GM12878 (cell line): ENCODE results near the gene PLEKHA7. TPM values are rescaled to one million over a fixed set of nuclear protein-coding genes. Genes with fewer than 3 reads are reported as not detected.

Experiments
- ATAC-seq: fragments of 200-7000 bp; cut with Tn5 transposase; 3 replicates; pipeline ENCODE4 v1.9.1; 2020; ENCODE audit warnings: mild to moderate bottlenecking, moderate library complexity
- BruUV-seq: library from RNA; stranded (reverse); fragments of 400-500 nt; replicated peaks from 2 replicates; lab custom pipeline; 2021; lab: Mats Ljungman, UMichigan
- CTCF ChIA-PET: fragments of 300-600 bp; sonication (Branson Sonifier 250); formaldehyde crosslinking; extraction: SDS; loops from one replicate; lab custom pipeline; 2021; ENCODE audit warnings: inconsistent platforms; lab: Yijun Ruan, JAX
- POLR2A ChIA-PET: fragments of 350-600 bp; formaldehyde crosslinking; extraction: SDS; loops from one replicate; lab custom pipeline; 2021; ENCODE audit warnings: inconsistent platforms; lab: Charles Lee
- RAD21 ChIA-PET: fragments of 300-600 bp; sonication (Branson Sonifier 250); formaldehyde crosslinking; loops from one replicate; lab custom pipeline; 2023; ENCODE audit warnings: antibody characterized with exemption; ENCODE audit not compliant: unreplicated experiment; lab: Charles Lee
- SMC1A ChIA-PET: fragments of 300-600 bp; sonication (Branson Sonifier 250); formaldehyde crosslinking; loops from one replicate; lab custom pipeline; 2023; ENCODE audit not compliant: unreplicated experiment, uncharacterized antibody; lab: Charles Lee
- DNase-seq: peaks from one replicate; pipeline ENCODE4 v3.0.0-alpha.2; 2011; ENCODE audit warnings: low read depth, low spot score
- FAIRE-seq: peaks from 3 replicates; lab custom pipeline; 2011; peaks lifted over from hg19 to GRCh38; lab: Jason Lieb, UNC
- H2AFZ ChIP-seq: 2 replicates; pipeline ENCODE4 v1.6.0; 2011; ENCODE audit warnings: low read depth, low read length, control low read depth; ENCODE audit not compliant: control insufficient read depth
- H3K27ac ChIP-seq: 2 replicates; pipeline ENCODE4 v1.5.1; 2011; ENCODE audit warnings: control low read depth; ENCODE audit not compliant: control insufficient read depth, insufficient read depth
- H3K27me3 ChIP-seq, 2 experiments: replicated peaks in 1 of 2; 2 replicates each; pipeline versions ENCODE4 v1.6.0 to v1.6.1; 2011; ENCODE audit warnings: low read length in 1 of 2; ENCODE audit not compliant: control insufficient read depth in 2 of 2, insufficient read depth in 2 of 2
- H3K36me3 ChIP-seq, 2 experiments: 2 replicates each; pipeline ENCODE4 v1.5.1; 2011; ENCODE audit warnings: low read length in 1 of 2; ENCODE audit not compliant: control insufficient read depth in 2 of 2, insufficient read depth in 2 of 2
- H3K4me1 ChIP-seq: 2 replicates; pipeline ENCODE4 v1.6.1; 2011; ENCODE audit warnings: mild to moderate bottlenecking, low read length, moderate library complexity, mixed read lengths; ENCODE audit not compliant: control insufficient read depth, insufficient read depth
- H3K4me2 ChIP-seq: 2 replicates; pipeline ENCODE4 v1.6.0; 2011; ENCODE audit warnings: control low read depth; ENCODE audit not compliant: control insufficient read depth, insufficient read depth
- H3K4me3 ChIP-seq: fragments of 200-600 bp; sonication (generic); 2 replicates; pipeline ENCODE4 v1.5.1; 2016
- H3K79me2 ChIP-seq: 2 replicates; pipeline ENCODE4 v1.6.0; 2011; ENCODE audit warnings: low read length; ENCODE audit not compliant: control insufficient read depth, insufficient read depth
- H3K9ac ChIP-seq: 2 replicates; pipeline ENCODE4 v1.8.0; 2011; ENCODE audit warnings: low read length, control low read depth, mixed read lengths; ENCODE audit not compliant: control insufficient read depth, insufficient read depth
- H3K9me3 ChIP-seq: replicated peaks from 3 replicates; pipeline ENCODE4 v1.5.1; 2011; ENCODE audit warnings: mild to moderate bottlenecking, low read length; ENCODE audit not compliant: control insufficient read depth, insufficient read depth
- H4K20me1 ChIP-seq: 2 replicates; pipeline ENCODE4 v1.6.0; 2011; ENCODE audit not compliant: control insufficient read depth, insufficient read depth
- BCL11A ChIP-seq: IDR thresholded peaks from 2 replicates; pipeline ENCODE4 v1.6.1; 2011; ENCODE audit warnings: low read depth, low read length
- CEBPB ChIP-seq, 2 experiments: fragments of 150-350 bp in 1 of 2; IDR thresholded peaks; 2 replicates each; pipeline ENCODE4 v1.6.1; 2012 to 2014; ENCODE audit warnings: low read depth in 2 of 2, low read length in 2 of 2, borderline replicate concordance in 1 of 2, inconsistent platforms in 1 of 2
- EED ChIP-seq: sonication (generic); IDR thresholded peaks from 2 replicates; pipeline ENCODE4 v1.6.1; 2016; ENCODE audit warnings: antibody characterized with exemption, low read depth
- MEF2A ChIP-seq: IDR thresholded peaks from 2 replicates; pipeline ENCODE4 v1.6.1; 2011; ENCODE audit warnings: low read depth, mild to moderate bottlenecking, low read length, moderate library complexity; ENCODE audit not compliant: insufficient read depth
- MYC ChIP-seq: IDR thresholded peaks from 2 replicates; pipeline ENCODE4 v1.6.1; 2011; ENCODE audit warnings: mild to moderate bottlenecking, low read length, moderate library complexity, inconsistent platforms; ENCODE audit not compliant: insufficient read depth, insufficient replicate concordance, insufficient read length, severe bottlenecking
- NBN ChIP-seq: fragments of 450-650 bp; IDR thresholded peaks from 2 replicates; pipeline ENCODE4 v1.6.1; 2016
- NR2C1 ChIP-seq: fragments of 450-650 bp; IDR thresholded peaks from 2 replicates; pipeline ENCODE4 v1.6.1; 2017; ENCODE audit warnings: antibody characterized with exemption, mild to moderate bottlenecking, moderate library complexity
- PAX8 ChIP-seq: fragments of 450-650 bp; IDR thresholded peaks from 2 replicates; pipeline ENCODE4 v1.6.1; 2017; ENCODE audit warnings: mild to moderate bottlenecking, moderate library complexity
- PML ChIP-seq: IDR thresholded peaks from 2 replicates; pipeline ENCODE4 v1.6.1; 2012; ENCODE audit warnings: low read length, inconsistent platforms
- RELA ChIP-seq: fragments of 450-650 bp; IDR thresholded peaks from 2 replicates; pipeline ENCODE4 v1.8.0; 2014; ENCODE audit warnings: borderline replicate concordance; ENCODE audit not compliant: partially characterized antibody
- SIN3A ChIP-seq: IDR thresholded peaks from 2 replicates; pipeline ENCODE4 v1.6.1; 2012; ENCODE audit warnings: low read depth, low read length, improper control_type of control experiment
- SPI1 ChIP-seq: IDR thresholded peaks from 2 replicates; pipeline ENCODE4 v1.6.1; 2011; ENCODE audit warnings: low read depth, mild to moderate bottlenecking, low read length, moderate library complexity, borderline replicate concordance; ENCODE audit not compliant: insufficient read depth
- SREBF2 ChIP-seq: IDR thresholded peaks from 2 replicates; pipeline ENCODE4 v1.6.1; 2012; ENCODE audit warnings: mild to moderate bottlenecking, low read length
- WGBS: methylation state at CpG from one replicate; pipeline ENCODE4 v1.1.6; 2016; ENCODE audit warnings: low lambda C conversion rate; ENCODE audit not compliant: insufficient replicate concordance, insufficient coverage; ENCODE audit errors: missing lambda C conversion rate; 5-methylcytosine and 5-hydroxymethylcytosine counted together
- in situ Hi-C: fragments of 300-500 bp; cut with MboI; formaldehyde crosslinking; loops from 9 replicates; pipeline ENCODE4 v1.14.3; 2018; ENCODE audit warnings: mixed read lengths
- intact Hi-C: fragments of 100-400 bp; cut with micrococcal nuclease; formaldehyde crosslinking; loops from one replicate; pipeline ENCODE4 v1.14.2; 2022; ENCODE audit not compliant: unreplicated experiment
- polyA plus RNA-seq, 11 experiments: library from polyadenylated mRNA; depleted of rRNA in 4 of 11; unstranded in 6 of 11; stranded (reverse) in 5 of 11; fragments of >200 nt; fragmentation: Nextera tagmentation in 4 of 11; fragmentation: Illumina TruSeq in 1 of 11; extraction: Ambion mirVana in 4 of 11; extraction: Trizol in 1 of 11; gene quantifications; 1 replicate in 1 of 11; 2 replicates in 10 of 11; pipeline versions ENCODE4 v1.2.1 to v1.2.3, GENCODE V29; 2011 to 2016; ENCODE audit warnings: inconsistent platforms in 2 of 11, missing spikeins in 2 of 11, low read depth in 1 of 11
- total RNA-seq, 4 experiments: library from RNA; depleted of rRNA in 3 of 4; stranded (reverse); fragments of >200 nt in 3 of 4; fragmentation: Illumina TruSeq in 1 of 4; extraction: Trizol in 1 of 4; gene quantifications; 2 replicates each; pipeline versions ENCODE4 v1.2.1 to v1.2.3, GENCODE V29; 2013 to 2021
- TF ChIP-seq, protein P1 (sequence below): fragments of 450-650 bp; formaldehyde crosslinking; IDR thresholded peaks from 2 replicates; pipeline ENCODE4 v1.4.0; 2020; ENCODE audit warnings: mild to moderate bottlenecking, moderate library complexity
- TF ChIP-seq, protein P2 (sequence below): fragments of 450-650 bp; IDR thresholded peaks from 2 replicates; pipeline ENCODE4 v1.6.1; 2016; ENCODE audit warnings: mild to moderate bottlenecking

PLEKHA7 gene
- total and polyA plus RNA-seq, 10 of the 15 experiments (the other 5 are each of a cell fraction or from before 2014, with no cell fraction given): 0.45 to 5.3 (median 2.1) TPM

GRCh38 chr11:16738947-16739815 lies 275.0 kb downstream of the PLEKHA7 start:
- ChIA-PET CTCF (interaction anchor here (0.7 to 2.3 kb wide), 4 partner anchors 11 to 757 kb away, joined by 3 to 12 read pairs (median 3); no protein-coding TSS in a partner anchor), SMC1A (interaction anchor here (1.0 to 1.6 kb wide), 5 partner anchors 8 to 324 kb away, joined by 3 to 8 read pairs (median 4); no protein-coding TSS in a partner anchor), POLR2A (interaction anchor here (3.2 kb wide), 1 partner anchor 11 kb away, joined by 17 read pairs; no protein-coding TSS in a partner anchor), RAD21 (interaction anchor here (1.5 kb wide), 1 partner anchor 10 kb away, joined by 4 read pairs; no protein-coding TSS in a partner anchor)
- intact Hi-C loops: no loop called here
- Histone ChIP-seq H3K4me2 (peak overlapping the region; percentile 83), H3K27ac (peak overlapping the region; percentile 94), H3K9me3 (no peaks in the 10 kb centered on the region), H3K9ac (peak overlapping the region; percentile 90), H2AFZ (peak overlapping the region; percentile 62), H3K36me3 (peaks cover 0 to 16% of the 10 kb centered on the region in 2 experiments; a peak in 3 of 4 replicates), H3K4me3 (peak overlapping the region; percentile 85), H3K79me2 (peaks cover 58% of the 10 kb centered on the region), H3K4me1 (peaks cover 4% of the 10 kb centered on the region; the same call in 1 of the 2 replicates), H4K20me1 (no peaks in the 10 kb centered on the region; the same call in 1 of the 2 replicates), H3K27me3 (no peaks in the 10 kb centered on the region)
- DNase-seq: no peak
- BruUV-seq: TSS peak; percentile 90
- WGBS: 11% methylated on average over 32 of the region's 32 CpGs
- peak; percentile 7 for ATAC-seq
- in situ Hi-C loops: no loop called here
- no peak for FAIRE-seq
- no peak for TF ChIP-seq SPI1
- TF ChIP-seq CEBPB (IDR thresholded peaks at IDR 0.05; ENCODE audit: borderline replicate concordance in 1 of 2, low read depth in 2 of 2, low read length in 2 of 2): no peak
- no peak for TF ChIP-seq PML
- TF ChIP-seq, protein P1, sequence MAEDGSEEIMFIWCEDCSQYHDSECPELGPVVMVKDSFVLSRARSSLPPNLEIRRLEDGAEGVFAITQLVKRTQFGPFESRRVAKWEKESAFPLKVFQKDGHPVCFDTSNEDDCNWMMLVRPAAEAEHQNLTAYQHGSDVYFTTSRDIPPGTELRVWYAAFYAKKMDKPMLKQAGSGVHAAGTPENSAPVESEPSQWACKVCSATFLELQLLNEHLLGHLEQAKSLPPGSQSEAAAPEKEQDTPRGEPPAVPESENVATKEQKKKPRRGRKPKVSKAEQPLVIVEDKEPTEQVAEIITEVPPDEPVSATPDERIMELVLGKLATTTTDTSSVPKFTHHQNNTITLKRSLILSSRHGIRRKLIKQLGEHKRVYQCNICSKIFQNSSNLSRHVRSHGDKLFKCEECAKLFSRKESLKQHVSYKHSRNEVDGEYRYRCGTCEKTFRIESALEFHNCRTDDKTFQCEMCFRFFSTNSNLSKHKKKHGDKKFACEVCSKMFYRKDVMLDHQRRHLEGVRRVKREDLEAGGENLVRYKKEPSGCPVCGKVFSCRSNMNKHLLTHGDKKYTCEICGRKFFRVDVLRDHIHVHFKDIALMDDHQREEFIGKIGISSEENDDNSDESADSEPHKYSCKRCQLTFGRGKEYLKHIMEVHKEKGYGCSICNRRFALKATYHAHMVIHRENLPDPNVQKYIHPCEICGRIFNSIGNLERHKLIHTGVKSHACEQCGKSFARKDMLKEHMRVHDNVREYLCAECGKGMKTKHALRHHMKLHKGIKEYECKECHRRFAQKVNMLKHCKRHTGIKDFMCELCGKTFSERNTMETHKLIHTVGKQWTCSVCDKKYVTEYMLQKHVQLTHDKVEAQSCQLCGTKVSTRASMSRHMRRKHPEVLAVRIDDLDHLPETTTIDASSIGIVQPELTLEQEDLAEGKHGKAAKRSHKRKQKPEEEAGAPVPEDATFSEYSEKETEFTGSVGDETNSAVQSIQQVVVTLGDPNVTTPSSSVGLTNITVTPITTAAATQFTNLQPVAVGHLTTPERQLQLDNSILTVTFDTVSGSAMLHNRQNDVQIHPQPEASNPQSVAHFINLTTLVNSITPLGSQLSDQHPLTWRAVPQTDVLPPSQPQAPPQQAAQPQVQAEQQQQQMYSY (CRISPR knock-in tag): no peak
- TF ChIP-seq SIN3A: no peak
- TF ChIP-seq BCL11A: no peak
- TF ChIP-seq, protein P2, sequence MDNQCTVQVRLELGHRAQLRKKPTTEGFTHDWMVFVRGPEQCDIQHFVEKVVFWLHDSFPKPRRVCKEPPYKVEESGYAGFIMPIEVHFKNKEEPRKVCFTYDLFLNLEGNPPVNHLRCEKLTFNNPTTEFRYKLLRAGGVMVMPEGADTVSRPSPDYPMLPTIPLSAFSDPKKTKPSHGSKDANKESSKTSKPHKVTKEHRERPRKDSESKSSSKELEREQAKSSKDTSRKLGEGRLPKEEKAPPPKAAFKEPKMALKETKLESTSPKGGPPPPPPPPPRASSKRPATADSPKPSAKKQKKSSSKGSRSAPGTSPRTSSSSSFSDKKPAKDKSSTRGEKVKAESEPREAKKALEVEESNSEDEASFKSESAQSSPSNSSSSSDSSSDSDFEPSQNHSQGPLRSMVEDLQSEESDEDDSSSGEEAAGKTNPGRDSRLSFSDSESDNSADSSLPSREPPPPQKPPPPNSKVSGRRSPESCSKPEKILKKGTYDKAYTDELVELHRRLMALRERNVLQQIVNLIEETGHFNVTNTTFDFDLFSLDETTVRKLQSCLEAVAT: peak; percentile 14
- no peak for TF ChIP-seq NBN
- TF ChIP-seq SREBF2: no peak
- no peak for TF ChIP-seq RELA
- TF ChIP-seq NR2C1: no peak
- TF ChIP-seq EED: 0 out of 2 replicates have a peak, but pooled peaks have one; percentile 11
- no peak for TF ChIP-seq MEF2A
- 0 out of 2 replicates have a peak, but pooled peaks have one; percentile 29 for TF ChIP-seq PAX8
- no peak for TF ChIP-seq MYC
